ENCODE measurements around the gene PLEKHM3.
A peak's percentile ranks its signal among the peaks of the same experiment; 100 is the strongest.
"Not testable (repeated sequence)": the region's sequence is repeated elsewhere in the genome, so short reads cannot be mapped to it uniquely, and the experiment has no call there.

Gene PLEKHM3

DNA sequence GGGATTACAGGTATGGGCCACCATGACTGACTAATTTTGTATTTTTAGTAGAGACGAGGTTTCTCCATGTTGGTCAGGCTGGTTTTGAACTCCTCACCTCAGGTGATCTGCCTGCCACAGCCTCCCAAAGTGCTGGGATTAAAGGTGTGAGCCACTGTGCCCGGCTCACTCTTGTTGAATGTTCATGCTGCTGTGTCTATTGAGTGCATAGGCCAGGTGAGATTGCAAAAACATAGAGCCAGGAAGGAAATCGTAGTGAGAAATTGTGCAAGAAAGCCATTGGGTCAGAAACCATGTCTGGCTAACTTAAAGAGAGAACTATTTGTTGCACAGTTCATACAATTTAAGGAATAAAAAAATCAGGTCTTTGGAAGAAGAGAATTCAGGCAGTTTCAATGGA lies 210.1 kb downstream of the PLEKHM3 start:
- TF ChIP-seq JUND (IDR thresholded peaks at IDR 0.05; ENCODE audit: low read depth): no peak
- in situ Hi-C loops (cut with HindIII; ENCODE audit: low pct_unique_long_range_greater_than_20kb, low sequenced_read_pairs): no loop called here
- DNase-seq (ENCODE audit: low read depth in 1 of 2, low spot score in 1 of 2): no peak

DNA sequence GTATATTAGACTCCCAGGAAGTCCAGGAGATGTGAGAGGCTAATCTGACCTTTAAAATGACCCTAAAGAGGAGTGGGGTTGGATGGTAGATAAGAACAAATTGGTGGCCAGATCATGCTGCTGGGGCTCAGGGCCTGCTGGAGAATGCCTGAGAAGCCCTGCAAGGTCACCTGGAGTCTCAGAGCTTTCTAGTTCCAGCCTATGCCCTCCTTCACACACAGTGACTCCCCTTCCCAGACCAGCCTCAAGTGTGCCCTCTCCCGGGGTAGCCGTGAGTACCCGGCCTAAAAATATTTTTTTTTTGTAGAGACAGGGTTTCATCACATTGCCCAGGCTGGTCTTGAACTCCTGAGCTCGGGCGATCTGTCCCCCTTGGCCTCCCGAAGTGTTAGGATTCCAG lies 211.4 kb downstream of the PLEKHM3 start:
- no peak for DNase-seq (ENCODE audit: low read depth in 1 of 2, low spot score in 1 of 2)
- in situ Hi-C loops (cut with HindIII; ENCODE audit: low pct_unique_long_range_greater_than_20kb, low sequenced_read_pairs): no loop called here
- TF ChIP-seq JUND (IDR thresholded peaks at IDR 0.05; ENCODE audit: low read depth): no peak

DNA sequence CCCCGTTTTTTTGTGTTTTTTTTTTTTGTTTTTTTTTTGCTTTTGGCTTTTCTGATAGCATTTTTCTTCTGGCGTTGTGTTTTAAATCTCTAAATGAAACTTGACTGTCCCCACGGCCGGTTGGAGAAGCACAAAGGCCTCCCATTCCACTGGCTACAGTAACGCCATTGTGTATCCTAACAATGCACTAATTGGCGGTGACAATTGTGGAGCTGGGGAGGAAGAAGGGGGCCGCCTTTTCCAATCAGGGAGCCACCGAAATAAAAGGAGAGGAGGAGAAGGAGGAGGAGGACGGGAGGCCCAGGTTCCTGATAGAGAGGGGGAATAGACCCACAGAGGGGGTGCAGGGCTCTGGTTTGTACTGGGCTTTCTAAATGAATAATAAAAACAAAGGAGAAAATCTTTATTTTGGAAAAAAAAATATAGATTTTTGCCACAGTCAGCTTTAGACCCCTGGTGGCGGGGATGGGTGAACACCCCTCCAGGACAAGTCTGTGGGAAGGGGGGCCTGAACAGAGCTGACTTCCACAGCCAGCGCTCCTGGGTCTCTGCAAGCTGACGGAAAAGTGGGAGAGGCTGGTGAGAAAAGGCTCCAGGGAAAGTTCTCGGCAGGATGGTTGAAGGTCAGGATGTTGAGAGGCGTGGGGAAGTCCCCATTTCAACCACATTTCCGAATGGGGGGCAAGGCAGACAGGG lies 212.0 kb downstream of the PLEKHM3 start:
- in situ Hi-C loops (cut with HindIII; ENCODE audit: low pct_unique_long_range_greater_than_20kb, low sequenced_read_pairs): no loop called here
- TF ChIP-seq JUND (IDR thresholded peaks at IDR 0.05; ENCODE audit: low read depth): no peak
- DNase-seq (ENCODE audit: low read depth in 1 of 2, low spot score in 1 of 2): no peak

DNA sequence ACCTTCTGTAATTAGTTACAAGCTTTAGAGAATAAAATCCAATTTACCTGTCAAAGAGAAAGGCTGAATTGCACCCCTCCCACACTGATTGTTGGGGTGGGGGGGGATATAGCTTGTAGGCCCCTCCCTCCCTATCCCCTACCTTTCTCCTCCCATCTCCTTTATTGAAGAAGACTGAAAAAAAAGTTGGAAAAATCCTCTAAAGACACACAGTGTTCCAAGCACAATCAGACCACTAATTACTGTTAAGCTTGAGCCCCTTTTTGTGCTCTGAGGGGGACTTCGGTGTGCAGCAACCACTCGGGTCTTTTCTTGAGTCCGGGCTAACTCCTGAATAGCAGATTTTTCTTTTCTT lies 212.6 kb downstream of the PLEKHM3 start:
- DNase-seq (ENCODE audit: low read depth in 1 of 2, low spot score in 1 of 2): no peak
- no peak for TF ChIP-seq JUND (IDR thresholded peaks at IDR 0.05; ENCODE audit: low read depth)
- in situ Hi-C loops (cut with HindIII; ENCODE audit: low pct_unique_long_range_greater_than_20kb, low sequenced_read_pairs): no loop called here

DNA sequence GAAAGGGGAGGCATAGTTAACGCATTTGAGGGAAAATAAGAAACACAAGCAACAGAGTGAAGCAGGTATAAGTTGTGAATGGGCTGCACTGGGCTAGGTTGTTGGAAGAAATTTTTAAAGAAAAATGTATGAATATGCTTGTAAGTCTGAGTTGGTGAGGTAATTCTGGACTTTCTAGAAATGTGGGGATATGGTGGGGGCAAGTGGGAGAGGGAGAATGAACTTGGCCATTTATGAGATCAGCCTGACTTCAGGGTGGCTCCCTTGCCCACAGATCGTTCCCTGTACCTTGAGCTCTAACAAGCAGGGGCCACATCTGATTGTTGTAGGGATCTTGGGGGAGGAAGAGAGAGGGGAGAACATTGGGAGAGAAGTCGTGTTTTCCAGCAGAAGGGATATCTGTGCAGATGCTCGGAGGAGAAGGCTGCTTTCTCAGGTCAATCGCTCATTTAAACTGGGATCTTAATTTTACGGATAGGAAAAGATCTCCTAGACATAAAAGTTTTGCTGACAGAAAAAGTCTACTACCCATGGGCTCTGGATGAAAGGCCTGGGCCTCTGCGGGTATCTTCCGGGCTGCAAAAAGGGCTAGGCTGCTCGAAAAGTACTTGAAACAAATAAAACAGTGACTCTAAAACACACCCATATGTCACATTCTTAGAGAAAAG lies 213.1 kb downstream of the PLEKHM3 start:
- no peak for TF ChIP-seq JUND (IDR thresholded peaks at IDR 0.05; ENCODE audit: low read depth)
- no peak for DNase-seq (ENCODE audit: low read depth in 1 of 2, low spot score in 1 of 2)
- in situ Hi-C loops (cut with HindIII; ENCODE audit: low pct_unique_long_range_greater_than_20kb, low sequenced_read_pairs): no loop called here

DNA sequence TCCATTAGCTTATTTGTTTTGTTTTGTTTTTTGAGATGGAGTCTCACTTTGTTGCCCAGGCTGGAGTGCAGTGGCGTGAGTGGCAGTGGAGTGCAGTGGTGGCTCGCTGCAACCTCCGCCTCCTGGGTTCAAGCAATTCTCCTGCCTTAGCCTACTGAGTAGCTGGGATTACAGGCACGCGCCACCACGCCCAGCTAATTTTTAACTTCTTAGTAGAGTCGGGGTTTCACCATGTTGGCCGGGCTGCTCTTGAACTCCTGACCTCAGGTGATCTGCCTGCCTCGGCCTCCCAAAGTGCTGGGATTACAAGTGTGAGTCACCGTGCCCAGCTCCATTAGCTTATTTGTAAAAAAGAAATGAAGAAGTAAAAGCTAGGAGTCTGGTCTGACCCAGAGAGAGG lies 213.7 kb downstream of the PLEKHM3 start:
- in situ Hi-C loops (cut with HindIII; ENCODE audit: low pct_unique_long_range_greater_than_20kb, low sequenced_read_pairs): not testable (repeated sequence)

DNA sequence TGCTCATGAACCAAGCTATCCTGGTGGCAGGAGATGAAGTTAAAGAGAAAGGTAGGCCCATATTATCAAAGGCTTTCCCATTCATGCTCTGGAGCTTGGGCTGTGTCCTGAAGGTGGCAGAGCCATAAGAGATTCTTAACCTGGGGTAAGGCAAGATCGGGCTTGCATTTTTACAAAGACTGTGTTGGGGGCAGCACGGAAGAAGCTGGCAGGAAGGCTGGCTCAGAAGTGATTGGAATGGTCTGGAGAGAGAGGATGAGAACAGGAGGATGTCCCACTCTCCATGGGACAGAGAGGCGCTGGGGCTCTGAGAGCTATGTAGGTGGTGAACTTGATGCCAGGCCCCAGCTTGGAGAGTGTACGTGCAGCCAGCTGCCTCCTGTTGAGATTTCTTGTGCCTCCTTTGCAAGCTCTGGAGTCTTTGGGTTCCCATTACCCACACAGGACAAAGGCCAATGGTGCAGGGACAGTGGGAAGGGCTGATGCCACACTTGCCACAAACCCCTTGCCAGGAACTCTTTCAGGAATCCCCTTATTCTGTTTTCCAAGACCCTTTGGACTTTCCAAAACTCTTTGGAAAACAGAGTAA lies 215.0 kb downstream of the PLEKHM3 start:
- no peak for TF ChIP-seq JUND (IDR thresholded peaks at IDR 0.05; ENCODE audit: low read depth)
- no peak for DNase-seq (ENCODE audit: low read depth in 1 of 2, low spot score in 1 of 2)
- in situ Hi-C loops (cut with HindIII; ENCODE audit: low pct_unique_long_range_greater_than_20kb, low sequenced_read_pairs): no loop called here

More for the DNA sequence above, 213.7 kb downstream of the PLEKHM3 start:
- not testable (repeated sequence) for DNase-seq (ENCODE audit: low read depth in 1 of 2, low spot score in 1 of 2)

DNA sequence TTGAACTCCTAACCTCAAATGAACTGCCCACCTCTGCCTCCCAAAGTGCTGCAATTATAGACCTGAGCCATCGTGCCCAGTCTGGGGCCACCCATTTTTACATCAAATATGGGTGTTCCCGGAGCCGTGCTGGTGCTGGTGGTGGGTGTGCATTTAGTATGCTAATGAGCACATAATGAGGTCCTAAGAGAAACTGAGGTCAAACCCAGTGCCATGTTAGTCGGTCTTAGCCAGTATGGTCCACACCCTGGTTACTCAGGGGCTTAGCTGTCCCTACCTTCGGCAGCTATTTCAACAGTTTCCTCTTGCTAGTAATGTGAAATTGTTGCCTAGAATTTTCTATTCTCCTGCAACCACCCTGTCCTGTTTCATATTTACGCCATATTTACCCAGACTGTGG lies 217.2 kb downstream of the PLEKHM3 start:
- no peak for TF ChIP-seq JUND (IDR thresholded peaks at IDR 0.05; ENCODE audit: low read depth)
- in situ Hi-C loops (cut with HindIII; ENCODE audit: low pct_unique_long_range_greater_than_20kb, low sequenced_read_pairs): no loop called here
- no peak for DNase-seq (ENCODE audit: low read depth in 1 of 2, low spot score in 1 of 2)

DNA sequence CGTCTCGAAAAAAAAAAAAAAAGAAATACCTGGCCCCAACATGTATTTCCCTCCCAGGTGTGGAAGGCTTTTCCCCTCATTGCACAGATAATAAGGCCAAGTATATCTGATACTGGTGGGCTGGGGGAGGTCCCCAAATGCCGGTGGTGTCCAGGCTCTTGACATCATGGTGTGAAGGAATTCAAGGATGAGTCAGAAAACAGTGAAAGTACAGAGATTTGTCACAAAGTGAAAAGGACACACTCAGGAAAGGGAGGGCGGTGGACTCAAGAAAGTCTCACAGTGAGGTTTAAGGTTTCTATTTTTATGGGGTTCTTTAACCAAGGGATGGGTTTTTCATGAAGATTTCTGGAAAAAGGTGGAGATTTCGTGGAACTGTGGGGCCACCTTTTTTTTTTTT lies 217.8 kb downstream of the PLEKHM3 start:
- no peak for DNase-seq (ENCODE audit: low read depth in 1 of 2, low spot score in 1 of 2)
- in situ Hi-C loops (cut with HindIII; ENCODE audit: low pct_unique_long_range_greater_than_20kb, low sequenced_read_pairs): no loop called here
- TF ChIP-seq JUND (IDR thresholded peaks at IDR 0.05; ENCODE audit: low read depth): no peak

DNA sequence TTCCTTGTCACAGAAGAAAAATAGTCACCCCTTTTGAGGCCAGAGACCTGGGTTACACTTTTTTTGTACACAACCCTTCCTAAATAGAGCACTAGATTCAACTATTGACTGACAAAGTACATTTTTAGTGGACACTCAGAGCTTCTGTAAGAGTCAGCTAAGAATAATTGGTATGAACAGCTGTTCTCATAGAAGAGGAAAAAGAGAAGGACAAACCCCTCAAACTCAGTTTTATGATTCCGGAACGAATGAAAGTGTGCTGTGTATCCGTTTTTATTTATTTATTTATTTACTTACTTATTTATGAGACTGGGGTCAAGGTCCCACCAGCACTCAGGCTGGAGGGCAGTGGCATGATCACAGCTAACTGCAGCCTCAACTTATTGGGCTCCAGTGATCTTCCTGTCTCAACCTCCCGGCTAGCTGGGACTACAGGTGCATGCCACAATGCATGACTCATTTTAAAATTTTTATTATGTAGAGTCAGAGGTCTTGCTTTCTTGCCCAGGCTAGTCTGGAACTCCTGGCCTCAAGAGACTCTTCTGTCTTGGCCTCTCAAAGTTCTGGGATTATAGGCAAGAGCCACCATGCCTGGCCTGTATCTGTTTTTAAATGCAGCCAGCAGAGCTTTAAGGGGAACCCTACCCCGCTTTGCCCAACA lies 219.6 kb downstream of the PLEKHM3 start:
- DNase-seq (ENCODE audit: low read depth in 1 of 2, low spot score in 1 of 2): no peak
- TF ChIP-seq JUND (IDR thresholded peaks at IDR 0.05; ENCODE audit: low read depth): no peak
- in situ Hi-C loops (cut with HindIII; ENCODE audit: low pct_unique_long_range_greater_than_20kb, low sequenced_read_pairs): no loop called here

DNA sequence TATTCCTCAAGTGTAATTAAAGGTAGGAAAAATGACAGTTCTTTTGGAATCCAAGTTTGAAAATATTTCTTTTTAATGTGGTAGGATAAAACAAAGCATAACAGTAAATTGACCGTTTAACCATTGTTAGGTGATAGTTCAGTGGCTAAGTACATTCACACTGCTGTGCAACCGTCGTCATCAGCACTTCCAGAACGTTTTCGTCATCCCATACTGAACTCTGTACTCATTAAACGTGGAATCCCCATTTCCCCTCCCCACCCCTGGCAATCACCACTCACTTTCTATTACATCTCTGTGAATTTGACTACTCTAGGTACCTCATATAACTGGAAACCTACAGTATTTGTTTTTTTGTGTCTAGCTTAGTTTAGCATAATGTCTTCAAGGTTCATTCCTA lies 222.7 kb downstream of the PLEKHM3 start:
- in situ Hi-C loops (cut with HindIII; ENCODE audit: low pct_unique_long_range_greater_than_20kb, low sequenced_read_pairs): no loop called here
- TF ChIP-seq JUND (IDR thresholded peaks at IDR 0.05; ENCODE audit: low read depth): no peak
- no peak for DNase-seq (ENCODE audit: low read depth in 1 of 2, low spot score in 1 of 2)

DNA sequence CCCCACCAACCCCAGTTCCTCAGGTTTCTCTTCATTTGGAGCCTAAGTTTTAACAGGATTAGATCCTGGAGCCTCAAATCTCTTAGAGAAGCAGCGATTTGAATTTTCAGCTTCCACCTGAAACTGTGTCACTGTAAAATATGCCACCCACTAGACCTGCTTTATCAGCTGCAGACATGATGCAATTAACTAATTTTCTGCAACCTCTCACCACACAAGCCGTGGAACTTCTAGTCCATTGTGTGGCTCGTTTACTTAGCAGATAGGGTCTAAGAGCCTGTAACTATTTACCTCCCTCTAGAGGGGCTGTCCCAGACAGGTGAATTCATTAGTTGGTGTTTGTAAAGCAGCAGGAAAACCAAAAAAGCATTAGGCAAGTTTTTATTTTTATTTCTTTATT lies 224.1 kb downstream of the PLEKHM3 start:
- in situ Hi-C loops (cut with HindIII; ENCODE audit: low pct_unique_long_range_greater_than_20kb, low sequenced_read_pairs): no loop called here
- no peak for TF ChIP-seq JUND (IDR thresholded peaks at IDR 0.05; ENCODE audit: low read depth)
- DNase-seq (ENCODE audit: low read depth in 1 of 2, low spot score in 1 of 2): peak in 1 of 2 experiments; percentile 19
